GM12872 (cell line): Measurements from ENCODE around the gene NAT10.

Source experiments
- CTCF ChIP-seq: IDR thresholded peaks from 3 replicates; pipeline ENCODE4 v1.5.1; 2011; ENCODE audit warnings: low read depth, mild to moderate bottlenecking, low read length, moderate library complexity; ENCODE audit not compliant: insufficient read depth

NAT10 gene

GRCh38 chr11:34135439-34135838, 30.0 kb downstream of the NAT10 start:
- no peak for TF ChIP-seq CTCF

- no peak for TF ChIP-seq CTCF
Measured at GRCh38 chr11:34136420-34136819, 31.0 kb downstream of the NAT10 start.

GRCh38 chr11:34139346-34139745, 33.9 kb downstream of the NAT10 start:
- TF ChIP-seq CTCF = no peak

GRCh38 chr11:34140149-34140548, 34.7 kb downstream of the NAT10 start:
- TF ChIP-seq CTCF = no peak

GRCh38 chr11:34143048-34143447, 37.6 kb downstream of the NAT10 start:
- no peak for TF ChIP-seq CTCF

GRCh38 chr11:34145073-34145472, 39.6 kb downstream of the NAT10 start:
- no peak for TF ChIP-seq CTCF

- TF ChIP-seq CTCF = no peak
Measured at GRCh38 chr11:34145847-34146381, 40.5 kb downstream of the NAT10 start.
